HG03280 (cell line): ENCODE measurements around the gene DLX3.

Source experiments
- ATAC-seq: cut with Tn5 transposase; IDR thresholded peaks from one replicate; pipeline ENCODE4 v1.9.1; 2021; ENCODE audit warnings: mild to moderate bottlenecking, moderate library complexity; ENCODE audit not compliant: unreplicated experiment

The DLX3 gene

DNA sequence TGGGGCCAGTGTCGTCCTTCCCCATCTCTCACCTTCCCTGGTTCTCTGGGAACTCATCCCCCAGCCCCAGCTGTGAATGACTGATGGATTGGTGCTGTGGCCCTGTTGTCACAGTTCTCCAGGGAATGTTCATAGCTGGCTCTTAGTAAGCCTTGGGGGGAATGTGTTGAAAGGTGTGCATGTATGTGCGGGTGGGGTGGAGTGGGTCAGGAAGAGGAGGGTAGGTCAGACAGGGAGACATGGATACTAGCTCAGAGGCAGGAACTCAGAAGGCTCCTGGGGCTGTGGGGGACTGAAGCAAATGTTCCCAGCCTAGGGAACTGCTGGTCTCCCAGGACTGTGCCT, 21.8 kb downstream of the DLX3 start:
- no peak for ATAC-seq

DNA sequence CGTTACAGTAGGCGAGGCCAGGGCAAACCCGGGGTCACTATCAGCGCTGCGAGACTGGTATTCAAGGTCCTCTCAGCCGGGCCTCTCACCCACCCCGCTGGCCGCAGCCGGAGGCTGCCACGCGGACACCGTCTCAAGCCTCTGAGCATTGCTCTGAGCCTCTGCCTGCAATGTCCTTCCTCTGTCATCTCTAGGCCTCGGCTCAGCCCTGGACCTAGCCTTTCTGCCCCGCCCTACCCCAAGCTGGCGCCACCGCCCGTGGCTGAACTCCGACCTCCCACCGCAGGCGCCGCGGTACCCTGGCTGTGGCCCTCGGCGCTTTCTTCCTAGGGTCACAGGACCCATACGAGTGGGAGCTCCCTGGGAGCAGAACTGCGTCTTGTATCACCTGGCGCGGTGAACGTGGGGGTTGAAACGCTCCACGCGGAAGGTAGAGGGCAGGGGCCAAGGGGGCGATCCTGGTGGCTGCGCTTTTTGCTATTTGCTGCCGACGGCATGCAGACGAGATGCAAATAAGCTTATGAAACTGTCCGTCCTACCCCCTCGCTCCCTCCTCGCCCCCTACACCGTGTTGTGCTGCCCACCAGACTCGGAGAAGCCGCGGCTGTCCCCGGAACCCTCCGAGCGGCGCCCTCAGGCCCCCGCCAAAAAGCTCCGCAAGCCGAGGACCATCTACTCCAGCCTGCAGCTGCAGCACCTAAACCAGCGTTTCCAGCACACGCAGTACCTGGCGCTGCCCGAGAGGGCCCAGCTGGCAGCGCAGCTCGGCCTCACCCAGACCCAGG, 22.3 kb downstream of the DLX3 start:
- no peak for ATAC-seq

DNA sequence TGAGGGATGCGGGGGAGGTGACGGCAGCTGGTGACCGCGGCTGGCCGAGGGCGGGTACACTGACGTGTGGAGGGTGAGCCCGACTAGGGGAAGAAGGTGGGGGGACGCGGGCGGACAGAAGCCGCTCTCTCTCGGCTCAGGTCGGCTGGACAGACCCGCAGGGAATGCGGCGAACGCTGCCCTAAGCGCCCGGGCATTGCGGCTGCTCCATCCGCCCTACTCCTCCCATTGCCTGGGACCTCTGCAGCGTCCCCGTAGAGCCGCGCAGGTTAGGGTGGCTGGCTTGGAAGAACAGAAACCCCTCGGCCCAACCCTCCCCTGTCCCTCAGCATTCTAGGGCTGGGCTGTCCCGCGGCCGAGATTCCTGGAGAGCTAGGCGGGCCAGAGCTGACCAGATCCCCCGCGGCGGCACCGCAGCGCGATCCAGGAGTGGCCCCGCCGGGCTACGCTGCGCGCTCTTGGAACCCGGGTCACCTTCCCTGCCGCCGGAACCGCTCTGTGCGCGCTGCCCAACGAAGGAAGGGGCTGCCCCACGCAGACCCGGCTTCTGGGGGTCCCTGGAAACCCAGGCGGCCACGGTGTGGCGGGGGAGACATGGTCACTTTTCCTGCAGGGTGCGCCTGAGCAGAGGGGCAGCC, 23.1 kb downstream of the DLX3 start:
- no peak for ATAC-seq

DNA sequence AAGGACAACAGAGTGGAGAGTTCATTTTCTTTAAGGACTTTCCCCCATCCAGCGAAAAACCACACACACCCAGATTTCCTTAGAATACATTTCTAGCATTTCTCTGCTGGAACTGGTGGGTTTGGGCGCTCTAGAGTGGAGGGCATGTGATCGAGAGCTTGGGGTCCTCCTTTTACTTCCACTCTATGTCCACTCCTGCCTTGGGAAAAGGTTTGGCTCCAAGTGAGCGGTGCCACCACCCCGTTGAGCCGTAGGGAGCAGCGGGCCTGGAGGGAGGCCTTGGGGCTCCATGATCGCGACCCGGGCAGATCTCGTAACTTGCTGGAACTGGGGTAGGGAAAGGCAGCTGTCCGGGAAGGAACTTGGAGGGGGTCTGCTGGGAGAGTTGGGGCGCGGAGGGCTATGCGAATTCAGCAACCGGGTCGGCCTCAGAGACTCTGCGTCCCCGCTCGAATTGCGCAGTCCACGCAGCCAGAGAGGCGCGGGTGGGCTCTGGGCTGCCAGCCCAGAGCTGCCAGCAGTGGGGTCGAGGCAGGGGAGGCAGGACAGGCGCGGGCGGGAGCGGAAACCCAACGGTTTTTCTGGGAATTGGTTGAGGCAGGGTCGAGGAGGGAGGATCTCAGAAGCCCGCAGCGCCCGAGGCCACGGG, 23.7 kb downstream of the DLX3 start:
- ATAC-seq, result no peak

DNA sequence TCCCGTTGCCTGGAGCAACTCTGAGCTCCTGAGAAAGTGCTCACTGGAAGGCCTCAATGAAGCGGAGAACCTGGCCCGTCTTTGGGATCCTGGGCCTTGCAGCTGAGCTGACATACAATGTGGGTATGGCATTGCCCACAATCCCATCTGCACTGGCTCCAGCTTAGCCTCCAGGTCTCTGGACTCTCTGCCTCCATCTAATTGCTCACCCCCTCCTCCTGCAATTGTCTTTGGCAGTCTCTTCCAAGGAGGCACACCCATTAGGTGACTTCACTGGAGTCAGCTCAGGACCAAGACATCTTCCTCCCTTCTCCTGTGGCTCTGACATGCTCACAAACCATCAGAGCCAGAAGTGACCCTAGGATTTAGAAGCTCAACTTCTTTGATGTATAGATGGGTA, 24.5 kb downstream of the DLX3 start:
- no peak for ATAC-seq

DNA sequence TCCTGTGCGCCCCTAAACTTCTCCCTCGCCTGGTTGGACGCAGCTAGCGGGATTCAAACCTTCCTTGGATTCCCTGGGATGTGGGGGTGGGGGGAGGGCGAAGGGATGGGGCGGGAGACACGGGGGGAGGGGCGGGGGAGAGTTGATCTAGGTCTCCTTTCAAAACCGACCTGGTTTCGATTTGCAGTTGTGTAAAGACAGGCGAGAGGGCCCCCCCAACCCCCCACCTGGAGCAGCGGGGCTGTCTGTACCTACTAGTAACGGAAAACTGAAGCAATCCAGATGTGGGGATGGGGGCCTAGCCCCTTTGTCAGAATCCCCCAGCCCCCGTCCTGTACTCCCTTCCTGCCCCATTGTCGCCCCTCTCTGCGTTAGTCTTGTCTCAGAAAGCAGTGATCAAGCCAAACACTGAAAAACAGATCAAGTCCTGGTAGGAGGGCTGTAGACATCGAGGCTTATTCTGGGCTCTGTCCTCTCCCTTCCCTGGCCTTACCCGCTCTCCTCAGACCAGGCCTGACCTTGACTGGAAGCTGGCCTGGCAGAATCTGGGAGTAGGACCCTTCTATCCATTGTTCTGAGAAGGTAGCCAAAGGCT, 25.1 kb downstream of the DLX3 start:
- ATAC-seq, result no peak

DNA sequence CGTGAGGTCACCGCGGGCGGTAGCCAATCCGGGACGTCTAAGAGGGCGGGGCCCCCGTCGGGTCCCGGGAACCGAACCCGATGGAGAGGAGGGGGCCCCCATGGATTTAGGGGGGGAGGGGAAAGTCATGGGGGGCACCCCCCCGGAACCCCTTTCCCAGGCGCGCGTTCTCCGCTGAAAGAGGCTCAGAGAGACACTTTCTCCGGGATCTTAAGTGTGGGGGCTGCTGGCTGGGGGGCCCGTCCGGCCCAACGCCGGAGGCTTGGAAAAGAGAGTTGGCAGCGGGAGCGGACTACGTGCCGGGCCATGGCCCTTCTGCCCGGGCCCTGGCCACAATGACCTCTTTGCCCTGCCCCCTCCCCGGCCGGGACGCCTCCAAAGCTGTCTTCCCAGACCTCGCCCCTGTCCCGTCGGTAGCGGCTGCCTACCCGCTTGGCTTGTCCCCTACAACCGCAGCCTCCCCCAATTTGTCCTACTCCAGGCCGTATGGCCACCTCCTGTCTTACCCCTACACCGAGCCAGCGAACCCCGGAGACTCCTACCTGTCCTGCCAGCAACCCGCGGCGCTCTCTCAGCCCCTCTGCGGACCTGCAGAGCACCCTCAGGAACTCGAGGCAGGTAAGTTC, 25.8 kb downstream of the DLX3 start, which contains the start of gene DLX4:
Gene DLX4, plus strand, starts transcription at position 57 of the 626 bp plus-strand sequence. Its CDS starts 279 bp downstream, at position 336.
- no peak for ATAC-seq

DNA sequence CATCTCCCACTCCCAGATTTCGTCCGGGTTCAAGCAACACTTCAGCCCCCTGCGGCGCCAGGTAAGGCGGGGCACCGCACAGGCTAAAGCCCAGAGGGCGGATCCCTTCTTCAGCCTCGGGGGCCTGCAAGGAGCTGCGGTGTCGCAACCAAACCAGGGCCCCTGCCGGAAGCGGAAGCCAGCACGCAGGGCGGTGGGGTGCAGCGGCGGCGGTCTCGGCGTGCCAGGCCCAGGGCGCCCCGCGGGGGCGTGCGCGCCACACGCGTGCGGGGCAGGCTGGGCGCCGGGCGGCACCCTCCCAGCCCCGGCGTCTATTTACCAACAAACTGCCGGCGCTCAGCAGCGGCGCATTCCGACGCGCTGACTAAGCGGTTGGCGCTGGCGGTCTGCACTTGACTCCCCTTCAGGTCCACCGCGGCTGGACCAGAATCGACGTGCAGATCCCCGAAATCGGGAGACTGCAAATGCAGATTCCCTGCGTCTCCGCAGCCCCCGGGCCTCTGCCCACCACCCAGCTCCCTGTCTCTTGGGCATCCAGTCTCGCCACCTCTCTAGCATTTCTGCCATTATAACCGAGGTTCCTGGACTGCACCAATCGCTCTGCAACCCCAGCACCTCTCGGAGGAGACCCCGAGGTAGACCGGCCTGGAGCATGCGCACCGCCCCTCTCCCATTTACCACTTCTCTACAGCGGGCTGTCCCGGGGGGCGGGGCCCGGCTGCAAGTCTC, 26.5 kb downstream of the DLX3 start:
- peak; percentile 62 for ATAC-seq

DNA sequence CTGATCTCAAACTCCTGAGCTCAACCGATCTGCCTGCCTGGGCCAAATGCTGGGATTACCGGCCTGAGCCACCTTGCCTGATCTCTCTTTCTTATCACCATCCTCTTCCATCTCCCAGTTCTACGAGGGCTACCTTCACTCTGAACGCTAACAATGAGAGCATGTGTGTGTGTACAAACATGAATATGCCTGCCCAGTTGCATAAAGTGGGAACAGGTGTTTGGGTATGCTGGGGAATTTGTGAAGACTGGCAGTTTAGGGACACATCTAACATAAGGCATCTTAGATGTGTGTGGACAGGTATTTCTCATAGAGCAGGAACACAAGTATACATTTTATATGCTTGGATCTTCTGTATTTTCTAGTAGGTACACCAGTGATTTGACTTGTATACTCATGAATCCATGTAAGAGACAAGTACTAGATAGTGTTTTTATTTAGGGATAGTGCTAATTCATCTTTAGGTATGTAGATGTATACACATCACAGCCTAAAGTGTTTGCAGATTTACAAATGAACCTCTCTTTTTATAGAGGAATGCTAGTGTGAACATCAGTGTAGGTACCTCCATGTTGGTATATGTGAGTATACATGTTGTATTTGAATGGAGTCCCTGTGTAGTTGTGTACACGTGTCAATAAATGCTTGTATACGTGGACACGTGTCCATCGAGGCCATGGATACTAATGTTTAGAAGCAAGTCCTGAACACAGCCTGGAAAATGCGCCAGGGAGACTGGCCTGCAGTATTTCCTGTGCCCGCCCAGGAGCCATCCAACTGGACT, 27.2 kb downstream of the DLX3 start:
- no peak for ATAC-seq

DNA sequence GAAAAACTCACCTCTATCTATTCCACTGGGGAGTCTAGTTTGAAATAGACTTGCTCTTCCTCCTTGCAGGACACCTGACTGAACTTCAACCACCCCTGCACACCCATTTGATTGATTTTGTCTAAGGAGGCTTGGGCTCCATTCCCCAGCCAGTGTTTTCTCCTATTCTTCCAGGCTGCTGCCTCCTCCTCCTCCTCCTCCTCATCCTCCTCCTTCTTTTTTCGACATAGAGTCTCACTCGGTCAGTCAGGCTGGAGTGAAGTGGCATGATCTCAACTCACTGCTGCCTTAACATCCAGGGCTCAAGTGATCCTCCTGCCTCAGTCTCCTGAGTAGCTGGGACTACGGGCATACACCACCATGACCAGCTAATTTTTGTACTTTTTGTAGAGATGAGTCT, 27.8 kb downstream of the DLX3 start:
- ATAC-seq, result no peak

DNA sequence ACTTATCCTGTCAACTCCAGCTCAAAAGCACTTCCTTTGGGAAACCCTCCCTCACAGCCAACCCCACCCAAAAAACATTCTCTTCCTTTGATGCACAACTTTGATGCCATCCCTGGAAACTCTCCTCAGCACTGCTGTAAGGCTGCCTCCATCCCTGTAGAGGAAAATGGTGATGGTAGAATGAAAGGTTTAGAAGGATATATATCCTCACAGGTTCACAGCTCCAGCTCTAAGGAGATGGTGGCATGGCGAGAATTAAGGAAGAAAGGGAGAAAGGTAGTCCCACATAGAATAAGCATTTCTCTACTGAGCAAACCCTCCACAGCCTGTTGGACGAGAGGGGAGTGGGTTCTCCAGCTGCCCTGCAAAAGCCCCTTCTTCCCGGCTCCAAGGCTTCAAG, 28.3 kb downstream of the DLX3 start:
- no peak for ATAC-seq

DNA sequence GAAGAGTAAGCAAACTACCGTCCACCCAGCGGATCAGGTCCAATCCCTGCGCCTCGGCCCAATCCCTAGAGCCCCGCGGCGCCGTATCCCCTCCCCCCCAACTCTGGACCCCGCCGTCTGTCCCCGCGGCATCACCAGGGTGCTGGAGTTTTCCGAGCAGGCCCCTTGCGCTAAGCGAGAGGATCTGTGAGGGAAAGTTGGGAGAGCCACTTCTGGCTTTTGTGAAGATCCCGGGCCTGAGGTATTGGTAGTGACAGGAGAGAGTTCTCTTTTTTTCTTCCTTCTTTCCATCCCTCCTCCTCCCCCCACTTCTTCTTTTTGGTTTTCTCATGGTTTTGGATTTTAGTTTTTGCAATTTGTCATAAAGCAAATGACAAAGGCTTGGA, 29.5 kb downstream of the DLX3 start:
- ATAC-seq, result no peak

DNA sequence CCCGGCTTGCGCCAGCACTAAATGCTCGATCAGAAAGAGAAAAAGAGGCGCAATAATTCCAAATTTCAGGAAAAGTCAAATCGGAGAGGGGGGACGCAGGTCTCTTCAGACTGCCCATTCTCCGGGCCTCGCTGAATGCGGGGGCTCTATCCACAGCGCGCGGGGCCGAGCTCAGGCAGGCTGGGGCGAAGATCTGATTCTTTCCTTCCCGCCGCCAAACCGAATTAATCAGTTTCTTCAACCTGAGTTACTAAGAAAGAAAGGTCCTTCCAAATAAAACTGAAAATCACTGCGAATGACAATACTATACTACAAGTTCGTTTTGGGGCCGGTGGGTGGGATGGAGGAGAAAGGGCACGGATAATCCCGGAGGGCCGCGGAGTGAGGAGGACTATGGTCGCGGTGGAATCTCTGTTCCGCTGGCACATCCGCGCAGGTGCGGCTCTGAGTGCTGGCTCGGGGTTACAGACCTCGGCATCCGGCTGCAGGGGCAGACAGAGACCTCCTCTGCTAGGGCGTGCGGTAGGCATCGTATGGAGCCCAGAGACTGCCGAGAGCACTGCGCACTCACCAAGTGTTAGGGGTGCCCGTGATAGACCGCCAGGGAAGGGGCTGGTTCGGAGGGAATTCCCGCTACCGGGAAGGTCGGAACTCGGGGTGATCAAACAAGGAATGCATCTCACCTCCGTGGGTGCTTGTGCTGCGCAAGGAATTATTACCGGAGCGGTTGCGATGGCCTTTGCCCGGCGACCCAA, 30.1 kb downstream of the DLX3 start:
- ATAC-seq, result no peak

DNA sequence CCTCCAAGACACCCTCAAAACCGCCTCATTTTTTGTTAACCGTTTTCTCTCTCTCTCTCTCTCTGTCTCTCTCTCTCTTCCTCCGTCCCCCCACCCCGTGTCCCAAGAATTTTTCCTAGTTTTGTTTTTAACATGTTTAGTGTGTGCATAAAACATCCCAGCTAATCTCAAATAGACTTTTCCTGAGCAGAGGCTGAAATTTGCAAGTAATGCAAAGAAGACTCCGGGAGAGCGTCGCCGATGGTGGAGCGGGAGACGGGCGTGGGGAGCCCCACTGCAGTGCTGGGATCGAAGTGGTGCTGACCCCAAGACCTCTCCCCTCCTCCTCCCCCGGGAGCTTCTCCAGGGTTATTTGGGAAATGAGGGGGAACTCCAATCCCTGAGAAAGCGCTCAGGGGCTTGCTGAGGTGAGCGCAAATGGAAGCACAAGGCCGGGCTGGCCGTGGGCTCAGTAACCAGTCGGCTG, 30.7 kb downstream of the DLX3 start:
- ATAC-seq, result no peak

DNA sequence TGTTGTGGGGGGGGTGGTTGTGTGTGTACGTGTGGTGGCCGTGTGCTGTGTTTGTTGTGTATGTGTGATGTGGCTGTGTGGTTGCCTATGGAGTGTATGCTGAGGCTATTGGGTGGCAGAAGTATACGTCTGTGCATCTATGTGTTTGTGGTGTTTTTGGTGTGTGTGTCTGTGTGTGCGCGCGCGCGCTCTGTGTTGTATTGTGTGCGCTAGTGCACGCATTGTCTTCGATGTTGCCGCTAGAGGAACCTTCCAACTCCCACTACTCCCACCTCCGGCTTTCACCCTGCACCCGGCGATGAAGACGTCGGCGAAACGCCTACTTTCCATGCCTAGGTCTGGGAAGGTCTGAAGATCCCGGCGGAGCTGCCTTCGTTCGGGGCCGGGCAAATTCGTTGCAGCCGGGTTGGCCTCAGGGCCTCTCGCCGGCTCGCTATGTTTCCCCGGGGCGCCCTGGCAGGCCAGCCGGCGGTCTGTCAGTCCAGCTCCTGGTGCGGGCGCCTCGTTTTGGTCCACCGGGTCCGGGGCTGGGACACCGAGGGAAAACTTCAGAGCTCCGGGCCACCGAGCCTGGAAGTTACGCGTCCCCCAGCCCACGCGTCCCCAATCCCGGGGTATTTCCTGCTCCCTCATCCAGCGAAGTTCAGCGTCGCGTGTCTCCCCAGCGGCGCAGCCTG, 31.3 kb downstream of the DLX3 start:
- ATAC-seq, result no peak

DNA sequence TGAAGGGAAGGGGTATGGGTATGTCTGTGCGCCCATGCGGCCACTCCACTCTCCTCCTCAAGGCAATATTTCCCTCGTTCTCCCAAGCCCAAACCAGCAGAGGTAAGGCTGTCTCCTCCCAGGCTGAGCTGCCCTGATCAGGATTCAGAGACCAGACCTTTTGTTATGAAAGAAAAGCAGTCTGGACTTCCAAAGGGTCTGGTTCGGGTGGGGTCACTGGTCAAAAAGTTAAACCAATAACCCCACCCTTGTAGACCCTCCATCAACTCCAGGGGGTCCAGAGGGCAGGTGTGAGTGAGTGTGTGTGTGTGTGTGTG, 31.8 kb downstream of the DLX3 start:
- no peak for ATAC-seq

DNA sequence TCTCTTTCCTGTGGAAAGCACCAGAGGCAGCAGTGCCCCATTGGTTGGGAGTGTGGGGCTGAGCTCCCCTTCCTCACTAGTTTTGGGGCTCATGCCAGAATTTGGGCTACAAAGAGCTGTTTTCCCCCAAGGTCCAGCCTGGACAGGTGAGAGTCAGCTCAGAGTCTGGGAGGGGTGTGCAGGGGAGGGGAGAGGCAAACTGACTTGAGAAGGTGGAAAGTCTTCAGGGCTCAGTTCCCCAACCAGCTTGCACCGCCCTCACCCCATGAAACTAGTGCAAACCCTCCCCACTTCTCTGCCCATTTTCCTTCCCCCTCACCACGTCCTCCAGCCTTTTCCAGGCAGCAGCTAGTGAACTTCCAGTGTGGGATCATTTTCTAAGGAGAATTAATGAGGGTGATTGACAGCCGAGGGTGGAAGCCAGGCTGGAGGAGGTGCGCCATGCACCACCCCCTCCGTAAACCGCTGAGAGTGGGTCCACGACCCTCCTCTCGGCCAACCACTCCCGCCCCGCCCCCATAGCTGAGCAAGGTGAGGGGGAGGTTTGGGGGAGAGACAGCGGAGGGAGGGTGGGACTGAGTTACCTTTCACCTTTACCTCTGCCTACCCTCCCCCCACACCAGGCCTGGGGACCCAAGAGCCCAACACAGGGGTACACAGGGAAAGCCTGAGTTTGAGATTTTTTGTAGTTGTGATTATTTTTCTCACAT, 32.3 kb downstream of the DLX3 start:
- ATAC-seq, result no peak
